ENCODE measurements around the gene HSD17B12. TPM values are rescaled to one million over a fixed set of nuclear protein-coding genes. Genes with fewer than 3 reads are reported as not detected.

Gene HSD17B12
- total RNA-seq, 1 experiment from 2014 or later, result 112 TPM

DNA sequence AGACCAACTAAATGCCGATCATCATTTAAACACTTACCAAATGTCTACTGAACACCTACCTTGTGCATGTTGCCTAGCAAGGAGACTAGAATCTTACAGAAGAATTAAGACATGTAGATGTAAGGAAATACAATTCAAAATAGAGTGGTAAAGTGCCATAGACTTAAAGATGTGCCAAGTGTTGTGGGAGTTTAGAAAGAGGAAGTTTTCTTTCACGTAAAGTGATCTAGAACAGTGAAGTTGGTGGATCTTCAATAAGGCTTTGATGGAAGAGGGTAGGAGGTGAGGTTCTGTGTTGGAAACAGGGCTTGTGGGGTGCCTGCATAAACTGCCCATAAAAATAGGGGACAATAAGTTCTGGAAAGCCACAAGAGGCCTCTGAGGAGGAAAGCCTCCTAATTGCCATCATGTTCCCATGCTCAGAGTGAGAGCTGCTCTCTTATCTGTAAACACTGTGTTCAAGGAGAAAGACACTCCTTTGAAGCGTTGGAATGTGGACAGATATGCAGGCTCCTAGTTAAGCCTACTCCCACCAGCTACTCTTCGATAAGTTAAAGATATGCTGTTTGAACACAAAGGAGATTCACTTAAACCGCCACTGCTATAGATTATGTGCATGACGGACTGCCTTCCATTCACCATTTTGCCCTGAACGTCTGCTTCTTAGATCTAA is 66.7 kb downstream of the HSD17B12 start:
- Histone ChIP-seq H3K27me3 (ENCODE audit: insufficient read depth, low read depth) (no peaks in the 10 kb centered on the region), H2AFZ (no peak overlapping the region), H3F3A (ENCODE audit: insufficient read depth, low read depth) (0 out of 2 replicates have a peak, but pooled peaks cover 4% of the 10 kb centered on the region), H4K20me1 (ENCODE audit: insufficient read depth) (0 out of 2 replicates have a peak, but pooled peaks cover 8% of the 10 kb centered on the region), H3K4me1 (replicated peaks; ENCODE audit: insufficient read depth) (no peaks in the 10 kb centered on the region), H3K9me3 (ENCODE audit: insufficient read depth, low read depth) (no peaks in the 10 kb centered on the region), H3K36me3 (ENCODE audit: low read depth) (peaks cover 10% of the 10 kb centered on the region; the same call in 1 of the 2 replicates), H3K4me3 (no peak overlapping the region), H3K27ac (no peak overlapping the region), H3K4me2 (no peak overlapping the region), H3K9me2 (ENCODE audit: insufficient read depth) (no peaks in the 10 kb centered on the region), H3K79me2 (ENCODE audit: low read depth) (peaks cover 9% of the 10 kb centered on the region)
- intact Hi-C loops (cut with micrococcal nuclease; ENCODE audit: unreplicated experiment), result no loop called here
- ChIA-PET CTCF (no interaction called here), POLR2A (ENCODE audit: unreplicated experiment) (no interaction called here)
- BruUV-seq (replicated peaks), result no TSS peak
- DNase-seq, result no peak
- TF ChIP-seq, protein P1, sequence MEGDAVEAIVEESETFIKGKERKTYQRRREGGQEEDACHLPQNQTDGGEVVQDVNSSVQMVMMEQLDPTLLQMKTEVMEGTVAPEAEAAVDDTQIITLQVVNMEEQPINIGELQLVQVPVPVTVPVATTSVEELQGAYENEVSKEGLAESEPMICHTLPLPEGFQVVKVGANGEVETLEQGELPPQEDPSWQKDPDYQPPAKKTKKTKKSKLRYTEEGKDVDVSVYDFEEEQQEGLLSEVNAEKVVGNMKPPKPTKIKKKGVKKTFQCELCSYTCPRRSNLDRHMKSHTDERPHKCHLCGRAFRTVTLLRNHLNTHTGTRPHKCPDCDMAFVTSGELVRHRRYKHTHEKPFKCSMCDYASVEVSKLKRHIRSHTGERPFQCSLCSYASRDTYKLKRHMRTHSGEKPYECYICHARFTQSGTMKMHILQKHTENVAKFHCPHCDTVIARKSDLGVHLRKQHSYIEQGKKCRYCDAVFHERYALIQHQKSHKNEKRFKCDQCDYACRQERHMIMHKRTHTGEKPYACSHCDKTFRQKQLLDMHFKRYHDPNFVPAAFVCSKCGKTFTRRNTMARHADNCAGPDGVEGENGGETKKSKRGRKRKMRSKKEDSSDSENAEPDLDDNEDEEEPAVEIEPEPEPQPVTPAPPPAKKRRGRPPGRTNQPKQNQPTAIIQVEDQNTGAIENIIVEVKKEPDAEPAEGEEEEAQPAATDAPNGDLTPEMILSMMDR (conservative IDR thresholded peaks at IDR 0.05), result no peak
- TF ChIP-seq EZH2 (IDR thresholded peaks at IDR 0.05; ENCODE audit: low read depth), result no peak

DNA sequence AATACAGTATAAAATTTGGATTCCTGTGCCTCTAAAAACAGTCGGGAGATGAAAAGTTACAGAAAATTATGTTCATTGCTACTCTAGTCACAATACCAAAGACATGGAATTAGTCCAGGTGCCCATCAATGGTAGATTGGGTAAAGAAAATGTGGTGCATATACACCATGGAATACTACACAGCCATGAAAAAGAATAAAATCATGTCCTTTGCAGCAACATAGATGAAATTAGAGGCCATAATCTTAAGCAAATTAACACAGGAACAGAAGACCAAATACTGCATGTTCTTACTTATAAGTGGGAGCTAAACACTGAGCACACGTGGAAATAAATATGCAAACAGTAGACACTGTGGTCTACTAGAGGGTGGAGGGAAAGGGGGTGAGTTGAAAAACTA is 67.6 kb downstream of the HSD17B12 start:
- no TSS peak for BruUV-seq (replicated peaks)
- Histone ChIP-seq H3F3A (ENCODE audit: insufficient read depth, low read depth) (0 out of 2 replicates have a peak, but pooled peaks cover 4% of the 10 kb centered on the region), H3K9me2 (ENCODE audit: insufficient read depth) (no peaks in the 10 kb centered on the region), H3K4me3 (no peak overlapping the region), H3K4me2 (no peak overlapping the region), H3K27me3 (ENCODE audit: insufficient read depth, low read depth) (no peaks in the 10 kb centered on the region), H3K79me2 (ENCODE audit: low read depth) (peaks cover under 1% of the 10 kb centered on the region; the same call in 1 of the 2 replicates), H3K36me3 (ENCODE audit: low read depth) (peaks cover 10% of the 10 kb centered on the region; the same call in 1 of the 2 replicates), H4K20me1 (ENCODE audit: insufficient read depth) (0 out of 2 replicates have a peak, but pooled peaks cover 8% of the 10 kb centered on the region), H3K27ac (no peak overlapping the region), H2AFZ (no peak overlapping the region), H3K4me1 (replicated peaks; ENCODE audit: insufficient read depth) (no peaks in the 10 kb centered on the region), H3K9me3 (ENCODE audit: insufficient read depth, low read depth) (no peaks in the 10 kb centered on the region)
- intact Hi-C loops (cut with micrococcal nuclease; ENCODE audit: unreplicated experiment), result no loop called here
- DNase-seq, result no peak
- no peak for TF ChIP-seq EZH2 (IDR thresholded peaks at IDR 0.05; ENCODE audit: low read depth)
- TF ChIP-seq, protein P1 (conservative IDR thresholded peaks at IDR 0.05), result no peak
- POLR2A ChIA-PET (ENCODE audit: unreplicated experiment), result no interaction called here
- CTCF ChIA-PET, result no interaction called here

DNA sequence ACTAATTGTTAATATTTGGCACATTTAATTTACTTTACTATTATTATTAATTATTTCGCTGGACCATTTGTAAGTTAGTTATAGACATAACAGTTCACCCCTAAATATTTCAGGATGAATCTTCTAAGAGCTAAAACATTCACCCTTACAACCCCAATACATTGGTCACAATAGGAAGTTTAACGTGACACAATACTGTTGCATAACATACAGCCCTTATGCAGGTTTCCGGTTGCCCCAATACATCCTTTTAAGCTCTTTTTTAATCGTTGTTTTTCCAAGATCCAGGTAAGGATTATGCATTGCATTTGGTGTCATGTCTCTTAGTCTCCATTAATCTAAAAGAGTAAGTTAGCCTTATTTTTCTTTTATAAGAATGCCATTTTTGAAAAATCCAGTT is 71.2 kb downstream of the HSD17B12 start:
- TF ChIP-seq, protein P1 (conservative IDR thresholded peaks at IDR 0.05), result no peak
- no peak for TF ChIP-seq EZH2 (IDR thresholded peaks at IDR 0.05; ENCODE audit: low read depth)
- Histone ChIP-seq H3F3A (ENCODE audit: insufficient read depth, low read depth) (no peaks in the 10 kb centered on the region), H2AFZ (no peak overlapping the region), H3K79me2 (ENCODE audit: low read depth) (no peaks in the 10 kb centered on the region; the same call in 1 of the 2 replicates), H3K27me3 (ENCODE audit: insufficient read depth, low read depth) (no peaks in the 10 kb centered on the region), H3K27ac (no peak overlapping the region), H3K4me3 (no peak overlapping the region), H4K20me1 (ENCODE audit: insufficient read depth) (0 out of 2 replicates have a peak, but pooled peaks cover 8% of the 10 kb centered on the region), H3K36me3 (ENCODE audit: low read depth) (peaks cover 10% of the 10 kb centered on the region; the same call in 1 of the 2 replicates), H3K4me2 (no peak overlapping the region), H3K4me1 (replicated peaks; ENCODE audit: insufficient read depth) (no peaks in the 10 kb centered on the region), H3K9me2 (ENCODE audit: insufficient read depth) (no peaks in the 10 kb centered on the region), H3K9me3 (ENCODE audit: insufficient read depth, low read depth) (no peaks in the 10 kb centered on the region)
- intact Hi-C loops (cut with micrococcal nuclease; ENCODE audit: unreplicated experiment), result no loop called here
- ChIA-PET POLR2A (ENCODE audit: unreplicated experiment) (interaction anchor here (0.6 kb wide), 1 partner anchor 22 kb away, joined by 5 read pairs; no protein-coding TSS in a partner anchor), CTCF (no interaction called here)
- no peak for DNase-seq
- no TSS peak for BruUV-seq (replicated peaks)

All from PC-9 (cell line).